Activated T-cell treated with anti-CD3 and anti-CD28 coated beads, Interleukin-2, amount 50 U/mL, for 1 hour (primary cell): ENCODE results near the gene LIFR.
"Not testable (repeated sequence)": the region's sequence is repeated elsewhere in the genome, so short reads cannot be mapped to it uniquely, and the experiment has no call there.

Experiments used
- DNase-seq: peaks from one replicate; pipeline ENCODE4 v3.0.0-alpha.2; 2020

LIFR gene

GRCh38 chr5:38546691-38547146, 9.7 kb downstream of the LIFR start:
- DNase-seq = no peak

- DNase-seq = no peak
Measured at GRCh38 chr5:38543886-38544285, 12.6 kb downstream of the LIFR start.

- DNase-seq = no peak
Measured at GRCh38 chr5:38543074-38543473, 13.4 kb downstream of the LIFR start.

GRCh38 chr5:38541174-38541725, 15.2 kb downstream of the LIFR start:
- no peak for DNase-seq

- no peak for DNase-seq
Measured at GRCh38 chr5:38540314-38540713, 16.1 kb downstream of the LIFR start.

GRCh38 chr5:38538161-38538560, 18.3 kb downstream of the LIFR start:
- DNase-seq = no peak

- no peak for DNase-seq
Measured at GRCh38 chr5:38537505-38537904, 18.9 kb downstream of the LIFR start.

GRCh38 chr5:38536968-38537367, 19.5 kb downstream of the LIFR start:
- DNase-seq = no peak

- no peak for DNase-seq
Measured at GRCh38 chr5:38535845-38536244, 20.6 kb downstream of the LIFR start.

- DNase-seq = no peak
Measured at GRCh38 chr5:38535248-38535750, 21.1 kb downstream of the LIFR start.

- DNase-seq = no peak
Measured at GRCh38 chr5:38534156-38534453, 22.3 kb downstream of the LIFR start.

- no peak for DNase-seq
Measured at GRCh38 chr5:38533286-38534155, 22.9 kb downstream of the LIFR start.

- no peak for DNase-seq
Measured at GRCh38 chr5:38532165-38532669, 24.2 kb downstream of the LIFR start.

GRCh38 chr5:38531518-38531917, 24.9 kb downstream of the LIFR start:
- no peak for DNase-seq

GRCh38 chr5:38529955-38530646, 26.3 kb downstream of the LIFR start:
- no peak for DNase-seq

GRCh38 chr5:38528162-38528703, 28.2 kb downstream of the LIFR start:
- no peak for DNase-seq

- DNase-seq = no peak
Measured at GRCh38 chr5:38527475-38527874, 29.0 kb downstream of the LIFR start.

- no peak for DNase-seq
Measured at GRCh38 chr5:38524022-38524421, 32.4 kb downstream of the LIFR start.

- DNase-seq = no peak
Measured at GRCh38 chr5:38519476-38519875, 37.0 kb downstream of the LIFR start.

- DNase-seq = no peak
Measured at GRCh38 chr5:38518341-38518740, 38.1 kb downstream of the LIFR start.

GRCh38 chr5:38516649-38517048, 39.8 kb downstream of the LIFR start:
- DNase-seq = not testable (repeated sequence)

- no peak for DNase-seq
Measured at GRCh38 chr5:38515646-38516045, 40.8 kb downstream of the LIFR start.

GRCh38 chr5:38515092-38515491, 41.4 kb downstream of the LIFR start:
- DNase-seq = no peak
